ENCODE data around the gene KCNJ15.

KCNJ15 gene

DNA sequence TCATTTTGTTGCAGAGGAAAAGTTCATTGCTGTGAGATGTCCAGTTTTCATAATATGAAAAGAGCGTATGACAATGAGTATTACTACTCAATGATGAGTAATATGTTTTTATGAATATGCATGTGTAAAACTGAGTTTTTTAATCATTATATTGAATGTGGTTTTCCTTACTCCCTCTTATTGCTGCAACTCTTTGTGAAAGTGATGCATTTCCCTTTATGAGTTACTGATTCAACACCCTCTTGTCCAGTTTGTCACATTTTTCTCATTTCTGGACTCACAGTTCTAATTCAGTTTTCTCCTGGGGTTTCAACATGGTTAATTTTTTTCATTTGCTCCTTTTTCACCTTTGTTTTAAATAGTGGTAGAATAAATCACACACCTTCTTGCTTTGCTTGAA, 35.2 kb upstream of the KCNJ15 start:
- TF ChIP-seq, protein P1, sequence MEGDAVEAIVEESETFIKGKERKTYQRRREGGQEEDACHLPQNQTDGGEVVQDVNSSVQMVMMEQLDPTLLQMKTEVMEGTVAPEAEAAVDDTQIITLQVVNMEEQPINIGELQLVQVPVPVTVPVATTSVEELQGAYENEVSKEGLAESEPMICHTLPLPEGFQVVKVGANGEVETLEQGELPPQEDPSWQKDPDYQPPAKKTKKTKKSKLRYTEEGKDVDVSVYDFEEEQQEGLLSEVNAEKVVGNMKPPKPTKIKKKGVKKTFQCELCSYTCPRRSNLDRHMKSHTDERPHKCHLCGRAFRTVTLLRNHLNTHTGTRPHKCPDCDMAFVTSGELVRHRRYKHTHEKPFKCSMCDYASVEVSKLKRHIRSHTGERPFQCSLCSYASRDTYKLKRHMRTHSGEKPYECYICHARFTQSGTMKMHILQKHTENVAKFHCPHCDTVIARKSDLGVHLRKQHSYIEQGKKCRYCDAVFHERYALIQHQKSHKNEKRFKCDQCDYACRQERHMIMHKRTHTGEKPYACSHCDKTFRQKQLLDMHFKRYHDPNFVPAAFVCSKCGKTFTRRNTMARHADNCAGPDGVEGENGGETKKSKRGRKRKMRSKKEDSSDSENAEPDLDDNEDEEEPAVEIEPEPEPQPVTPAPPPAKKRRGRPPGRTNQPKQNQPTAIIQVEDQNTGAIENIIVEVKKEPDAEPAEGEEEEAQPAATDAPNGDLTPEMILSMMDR (IDR thresholded peaks at IDR 0.05; ENCODE audit: control insufficient read depth, insufficient read depth, low read depth, low read length, missing control alignments) = no peak
- H3K4me3 ChIP-seq (ENCODE audit: control insufficient read depth, low read depth, low read length) = no peak overlapping the region
- DNase-seq (ENCODE audit: low read depth) = peak; percentile 39

GRCh38 chr21:38223893-38224540, 32.8 kb upstream of the KCNJ15 start:
- no peak for DNase-seq (ENCODE audit: low read depth)
- TF ChIP-seq, protein P1 (IDR thresholded peaks at IDR 0.05; ENCODE audit: control insufficient read depth, insufficient read depth, low read depth, low read length, missing control alignments) = no peak
- H3K4me3 ChIP-seq (ENCODE audit: control insufficient read depth, low read depth, low read length) = no peak overlapping the region

- TF ChIP-seq, protein P1 (IDR thresholded peaks at IDR 0.05; ENCODE audit: control insufficient read depth, insufficient read depth, low read depth, low read length, missing control alignments) = no peak
- H3K4me3 ChIP-seq (ENCODE audit: control insufficient read depth, low read depth, low read length) = no peak overlapping the region
- no peak for DNase-seq (ENCODE audit: low read depth)
These were observed 29.4 kb upstream of the KCNJ15 start for GRCh38 chr21:38227401-38227800.

DNA sequence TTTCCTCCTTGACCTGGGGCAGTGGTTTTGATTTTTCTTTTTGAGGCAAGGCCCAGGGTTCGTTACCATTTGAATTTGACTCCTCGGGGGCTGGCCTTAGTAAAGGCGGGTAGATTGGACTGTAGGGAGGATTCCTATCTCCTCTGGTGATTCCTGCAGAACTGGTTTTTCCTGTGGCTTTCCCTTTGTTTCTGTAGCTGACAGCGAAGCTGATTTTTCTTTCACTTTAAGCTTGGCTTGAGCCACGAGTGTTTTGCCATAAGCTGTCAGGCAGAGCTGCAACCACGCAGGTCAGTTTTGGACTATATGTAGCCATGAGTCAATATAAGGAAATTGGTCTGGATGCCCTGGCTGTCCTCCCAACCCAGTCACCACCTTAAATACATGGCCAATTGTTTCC, 28.7 kb upstream of the KCNJ15 start:
- no peak for DNase-seq (ENCODE audit: low read depth)
- TF ChIP-seq, protein P1 (IDR thresholded peaks at IDR 0.05; ENCODE audit: control insufficient read depth, insufficient read depth, low read depth, low read length, missing control alignments) = no peak
- no peak overlapping the region for H3K4me3 ChIP-seq (ENCODE audit: control insufficient read depth, low read depth, low read length)

DNA sequence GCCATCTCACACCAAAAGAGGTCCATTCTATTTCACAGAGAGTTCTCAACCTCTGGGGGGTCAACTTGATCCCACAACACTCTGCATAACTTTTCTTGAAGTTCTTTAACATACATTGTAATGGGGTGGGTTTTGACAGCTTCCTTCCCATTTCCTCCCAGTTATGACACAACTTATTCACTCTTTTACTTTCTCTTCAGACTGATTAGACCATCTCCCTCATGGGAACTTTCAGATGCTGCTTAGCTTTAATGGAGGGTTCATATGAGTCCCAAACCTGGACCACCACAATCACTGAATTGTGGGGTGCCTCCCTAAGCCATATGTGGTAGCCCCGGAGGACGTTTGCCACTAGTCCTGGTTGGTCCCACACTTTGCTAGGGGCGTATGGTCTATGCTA, 28.3 kb upstream of the KCNJ15 start:
- TF ChIP-seq, protein P1 (IDR thresholded peaks at IDR 0.05; ENCODE audit: control insufficient read depth, insufficient read depth, low read depth, low read length, missing control alignments) = no peak
- DNase-seq (ENCODE audit: low read depth) = no peak
- H3K4me3 ChIP-seq (ENCODE audit: control insufficient read depth, low read depth, low read length) = no peak overlapping the region

DNA sequence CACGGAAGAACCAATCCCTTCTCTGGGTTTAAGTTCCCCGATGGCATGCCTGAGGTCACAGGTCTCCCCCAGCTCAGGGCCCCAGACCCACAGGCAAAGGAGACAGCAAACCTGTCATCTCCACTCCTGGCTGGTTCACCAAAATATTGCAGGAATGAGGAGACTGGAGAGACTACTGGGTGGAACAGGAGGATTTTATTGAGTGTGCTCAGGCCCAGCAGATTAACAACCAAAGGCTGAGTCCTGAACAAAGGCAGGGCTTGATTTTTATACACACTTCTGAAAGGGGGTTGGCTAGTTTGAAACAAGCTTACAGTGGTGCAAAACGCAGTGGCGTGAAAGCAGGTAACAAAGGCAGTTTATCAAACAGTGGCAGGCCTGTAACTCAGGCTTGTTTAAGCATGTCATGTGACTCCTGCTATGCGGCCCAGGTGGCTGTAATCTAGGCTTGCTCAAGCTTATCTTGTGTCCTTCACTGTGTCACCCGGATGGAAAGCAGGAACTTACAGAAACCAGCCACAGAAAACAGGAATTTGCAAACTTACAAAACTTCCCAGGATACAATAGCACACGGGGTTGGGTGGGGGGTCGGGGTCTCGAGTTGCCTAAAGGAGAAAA, 27.4 kb upstream of the KCNJ15 start:
- DNase-seq (ENCODE audit: low read depth) = no peak
- H3K4me3 ChIP-seq (ENCODE audit: control insufficient read depth, low read depth, low read length) = no peak overlapping the region
- TF ChIP-seq, protein P1 (IDR thresholded peaks at IDR 0.05; ENCODE audit: control insufficient read depth, insufficient read depth, low read depth, low read length, missing control alignments) = no peak

All from AG09309 (cell line).